Kidney (tissue), 14 donors: ENCODE data around the gene HOXB6. TPM values are rescaled to one million over a fixed set of nuclear protein-coding genes. Genes with fewer than 3 reads are reported as not detected.
A peak's percentile ranks its signal among the peaks of the same experiment; 100 is the strongest.

Source experiments
- DNase-seq, 5 donors: peaks; one replicate each; pipeline ENCODE4 v3.0.0-alpha.2; 2013 to 2020
- FAIRE-seq: peaks from 2 replicates; lab custom pipeline; 2012; peaks lifted over from hg19 to GRCh38; lab: Jason Lieb, UNC
- H3K27ac ChIP-seq, 2 donors: one replicate each; pipeline ENCODE4 v1.7.0; 2013; ENCODE audit warnings: low read depth in 2 of 2, low read length in 2 of 2, inconsistent platforms in 1 of 2
- H3K27me3 ChIP-seq: one replicate; pipeline ENCODE4 v1.7.1; 2013; ENCODE audit warnings: low read length, inconsistent platforms; ENCODE audit not compliant: control insufficient read depth, insufficient read depth
- H3K36me3 ChIP-seq, 3 donors: one replicate each; pipeline versions ENCODE4 v1.7.0 to v1.7.1; 2013; ENCODE audit warnings: low read length in 3 of 3, control low read depth in 1 of 3, inconsistent platforms in 1 of 3; ENCODE audit not compliant: insufficient read depth in 3 of 3, control insufficient read depth in 2 of 3
- H3K4me1 ChIP-seq, 3 donors: one replicate each; pipeline versions ENCODE4 v1.7.0 to v1.7.1; 2013; ENCODE audit warnings: low read length in 3 of 3, inconsistent platforms in 1 of 3, low read depth in 1 of 3; ENCODE audit not compliant: control insufficient read depth in 2 of 3, insufficient read depth in 2 of 3
- H3K4me3 ChIP-seq, 3 donors: one replicate each; pipeline versions ENCODE4 v1.7.0 to v1.8.1; 2013; ENCODE audit warnings: low read length in 3 of 3, control low read depth in 1 of 3, inconsistent platforms in 1 of 3
- H3K9ac ChIP-seq, 3 donors: one replicate each; pipeline versions ENCODE4 v1.7.0 to v1.7.1; 2013; ENCODE audit warnings: low read length in 3 of 3, control low read depth in 1 of 3, inconsistent platforms in 1 of 3
- H3K9me3 ChIP-seq, 3 donors: one replicate each; pipeline versions ENCODE4 v1.7.0 to v1.7.1; 2013; ENCODE audit warnings: low read length in 3 of 3, control low read depth in 1 of 3, inconsistent platforms in 1 of 3; ENCODE audit not compliant: control insufficient read depth in 2 of 3, insufficient read depth in 1 of 3
- intact Hi-C: fragments of 100-400 bp; cut with DNase I; formaldehyde crosslinking; loops from one replicate; pipeline ENCODE4 v1.11.1; 2022
- polyA plus RNA-seq: library from polyadenylated mRNA; stranded (reverse); fragments of 350-450 nt; fragmentation: Illumina TruSeq; extraction: RNeasy Lipid Tissue Mini Kit (QIAGEN cat#74804); gene quantifications from one replicate; pipeline ENCODE4 v1.2.3, GENCODE V29; 2014; ENCODE audit warnings: low read depth, low replicate concordance; ENCODE audit not compliant: insufficient read depth
- total RNA-seq: library from RNA; stranded (reverse); fragmentation: NEBNext Ultra II Directional; extraction: Animal tissue kit (Norgen Biotek cat#: 25700); gene quantifications from one replicate; pipeline ENCODE4 v1.2.1, GENCODE V29; 2021
- TF ChIP-seq, protein P1 (sequence below): IDR thresholded peaks from 3 replicates; pipeline ENCODE4 v1.5.1; 2012; ENCODE audit warnings: mild to moderate bottlenecking, moderate library complexity, borderline replicate concordance; ENCODE audit not compliant: insufficient read depth; ENCODE audit errors: extremely low read depth
- donor health status: control.
- donor health status: control.
- donor health status: control.
- donor health status: control.
- donor health status: control.
- donor health status: DM: yes; HTN: yes; CAD: no.
- donor health status: Normal renal cell carcinoma (clear cell type).

HOXB6 gene
- total and polyA plus RNA-seq, 2 donors from 2014 or later = 44.0 to 90.2 TPM

DNA sequence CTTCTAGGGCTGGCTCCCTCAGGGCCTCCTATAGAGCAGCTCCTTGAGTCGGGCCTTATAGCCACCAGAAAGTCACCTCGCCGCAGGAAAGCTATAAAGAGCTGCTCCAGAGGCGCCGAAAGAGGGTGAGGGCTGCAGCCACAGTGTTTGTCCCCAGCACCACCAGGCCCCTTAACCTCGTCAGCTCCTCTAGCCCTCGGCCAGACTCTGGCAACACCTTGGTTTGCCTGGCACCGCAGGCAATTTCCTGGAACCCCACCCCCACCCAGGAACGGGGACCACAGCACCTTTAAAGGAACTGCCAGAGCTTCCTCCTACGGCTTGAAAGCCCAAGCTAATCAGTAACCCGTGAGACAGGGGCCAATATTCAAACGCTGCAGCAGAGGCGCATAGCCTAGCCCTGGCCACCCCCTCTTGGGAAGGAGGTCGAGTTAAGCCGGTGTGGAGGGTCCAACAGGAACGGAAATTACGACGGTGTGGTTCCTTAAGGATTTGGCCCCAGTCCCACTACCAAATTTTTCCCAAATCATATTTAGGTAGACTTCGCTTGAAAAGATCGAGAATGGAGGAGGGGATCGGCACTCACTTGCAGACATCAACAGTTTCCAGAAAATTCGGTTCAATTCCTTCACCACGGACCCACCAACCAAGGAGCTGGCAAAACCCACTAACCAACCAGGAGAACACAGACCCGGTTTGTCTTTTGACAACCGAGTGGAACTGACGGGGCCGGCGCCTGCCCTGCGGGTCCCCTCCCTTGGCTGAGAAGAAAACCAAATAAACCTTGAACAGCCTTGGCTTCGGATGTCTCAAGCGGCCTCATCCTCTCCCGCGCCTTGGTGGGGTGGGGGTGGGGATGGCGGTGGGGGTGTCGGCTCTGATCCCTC lies 3.0 kb downstream of the HOXB6 start:
- peak in 4 of 5 donors; percentile 75 to 87 (median 83) for DNase-seq
- intact Hi-C loops = no loop called here
- Histone ChIP-seq H3K9me3 (peaks cover 0 to 2% (median 0%) of the 10 kb centered on the region in 3 donors), H3K27ac (peak overlapping the region; percentile 90 to 94), H3K4me3 (peak overlapping the region; percentile 68 to 98 (median 72)), H3K4me1 (peaks cover 2 to 15% (median 9%) of the 10 kb centered on the region in 3 donors), H3K27me3 (no peaks in the 10 kb centered on the region), H3K36me3 (no peaks in the 10 kb centered on the region), H3K9ac (peak overlapping the region; percentile 59 to 79 (median 77))
- TF ChIP-seq, protein P1, sequence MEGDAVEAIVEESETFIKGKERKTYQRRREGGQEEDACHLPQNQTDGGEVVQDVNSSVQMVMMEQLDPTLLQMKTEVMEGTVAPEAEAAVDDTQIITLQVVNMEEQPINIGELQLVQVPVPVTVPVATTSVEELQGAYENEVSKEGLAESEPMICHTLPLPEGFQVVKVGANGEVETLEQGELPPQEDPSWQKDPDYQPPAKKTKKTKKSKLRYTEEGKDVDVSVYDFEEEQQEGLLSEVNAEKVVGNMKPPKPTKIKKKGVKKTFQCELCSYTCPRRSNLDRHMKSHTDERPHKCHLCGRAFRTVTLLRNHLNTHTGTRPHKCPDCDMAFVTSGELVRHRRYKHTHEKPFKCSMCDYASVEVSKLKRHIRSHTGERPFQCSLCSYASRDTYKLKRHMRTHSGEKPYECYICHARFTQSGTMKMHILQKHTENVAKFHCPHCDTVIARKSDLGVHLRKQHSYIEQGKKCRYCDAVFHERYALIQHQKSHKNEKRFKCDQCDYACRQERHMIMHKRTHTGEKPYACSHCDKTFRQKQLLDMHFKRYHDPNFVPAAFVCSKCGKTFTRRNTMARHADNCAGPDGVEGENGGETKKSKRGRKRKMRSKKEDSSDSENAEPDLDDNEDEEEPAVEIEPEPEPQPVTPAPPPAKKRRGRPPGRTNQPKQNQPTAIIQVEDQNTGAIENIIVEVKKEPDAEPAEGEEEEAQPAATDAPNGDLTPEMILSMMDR = no peak
- FAIRE-seq = no peak

- no peaks in the 10 kb centered on the region for H3K36me3 ChIP-seq
- no peaks in the 10 kb centered on the region for H3K9me3 ChIP-seq
- peaks cover 0 to 15% (median 9%) of the 10 kb centered on the region in 3 donors for H3K4me1 ChIP-seq
- H3K27me3 ChIP-seq = no peaks in the 10 kb centered on the region
- intact Hi-C loops = no loop called here
- TF ChIP-seq, protein P1 = no peak
- H3K4me3 ChIP-seq = peak overlapping the region; percentile 68 to 98 (median 72)
- peak overlapping the region; percentile 90 to 94 for H3K27ac ChIP-seq
- FAIRE-seq (no peak), DNase-seq (peak in 1 of 5 donors; percentile 62)
- peak overlapping the region; percentile 43 to 79 (median 77) for H3K9ac ChIP-seq
Measured at GRCh38 chr17:48601207-48601538, 3.6 kb downstream of the HOXB6 start.

- FAIRE-seq (no peak), DNase-seq (peak in 3 of 5 donors; percentile 67 to 75 (median 74))
- peak overlapping the region; percentile 90 to 94 for H3K27ac ChIP-seq
- no peaks in the 10 kb centered on the region for H3K9me3 ChIP-seq
- TF ChIP-seq, protein P1 = no peak
- peak overlapping the region; percentile 3 to 98 (median 72) for H3K4me3 ChIP-seq
- peaks cover 0 to 15% (median 9%) of the 10 kb centered on the region in 3 donors for H3K4me1 ChIP-seq
- intact Hi-C loops = no loop called here
- peaks cover 0 to 6% (median 0%) of the 10 kb centered on the region in 3 donors for H3K36me3 ChIP-seq
- peak overlapping the region in 2 of 3 donors; percentile 77 to 79 for H3K9ac ChIP-seq
- H3K27me3 ChIP-seq = no peaks in the 10 kb centered on the region
Measured at GRCh38 chr17:48600244-48601098, 4.3 kb downstream of the HOXB6 start.
